Trophoblast cell (in vitro differentiated cells and primary cell): Measurements from ENCODE around the gene DNAJB8.

Experiments used
- DNase-seq, 2 donors: peaks; one replicate each; pipeline ENCODE4 v3.0.0-alpha.2; 2016
- H2AFZ ChIP-seq: 2 replicates; pipeline ENCODE4 v1.6.1; 2013; ENCODE audit warnings: low read length, moderate library complexity, mild to moderate bottlenecking; ENCODE audit not compliant: insufficient read depth, poor library complexity
- H2AK5ac ChIP-seq: 2 replicates; pipeline ENCODE4 v1.6.1; 2013; ENCODE audit warnings: mild to moderate bottlenecking, low read length
- H2BK120ac ChIP-seq: 2 replicates; pipeline ENCODE4 v1.6.1; 2013; ENCODE audit warnings: low read length, mild to moderate bottlenecking, moderate library complexity; ENCODE audit not compliant: insufficient read depth, poor library complexity
- H2BK12ac ChIP-seq: 2 replicates; pipeline ENCODE4 v1.6.1; 2013; ENCODE audit warnings: mild to moderate bottlenecking, low read length, moderate library complexity
- H2BK5ac ChIP-seq: 2 replicates; pipeline ENCODE4 v1.6.1; 2013; ENCODE audit warnings: low read length, low read depth, moderate library complexity, mild to moderate bottlenecking; ENCODE audit not compliant: poor library complexity
- H3K14ac ChIP-seq: 2 replicates; pipeline ENCODE4 v1.6.1; 2013; ENCODE audit warnings: mild to moderate bottlenecking, low read length
- H3K18ac ChIP-seq: 2 replicates; pipeline ENCODE4 v1.6.1; 2013; ENCODE audit warnings: mild to moderate bottlenecking, low read length
- H3K23ac ChIP-seq: 2 replicates; pipeline ENCODE4 v1.6.1; 2013; ENCODE audit warnings: low read length
- H3K27ac ChIP-seq: 2 replicates; pipeline ENCODE4 v1.5.1; 2013; ENCODE audit warnings: low read depth, mild to moderate bottlenecking, inconsistent platforms, low read length, moderate library complexity
- H3K27me3 ChIP-seq: 2 replicates; pipeline ENCODE4 v1.6.1; 2013; ENCODE audit warnings: inconsistent platforms, mild to moderate bottlenecking, low read length, moderate library complexity; ENCODE audit not compliant: insufficient read depth
- H3K36me3 ChIP-seq, 2 experiments: 1 replicate in 1 of 2; 2 replicates in 1 of 2; pipeline ENCODE4 v1.6.1; 2013; ENCODE audit warnings: low read length in 2 of 2, mild to moderate bottlenecking in 2 of 2, moderate library complexity in 1 of 2; ENCODE audit not compliant: insufficient read depth in 2 of 2, control insufficient read depth in 1 of 2
- H3K4ac ChIP-seq: 2 replicates; pipeline ENCODE4 v1.6.1; 2013; ENCODE audit warnings: low read depth, mild to moderate bottlenecking, low read length, moderate library complexity
- H3K4me1 ChIP-seq, 2 experiments: 1 replicate in 1 of 2; 2 replicates in 1 of 2; pipeline ENCODE4 v1.6.1; 2013; ENCODE audit warnings: low read length in 2 of 2, mild to moderate bottlenecking in 2 of 2, moderate library complexity in 1 of 2; ENCODE audit not compliant: insufficient read depth in 2 of 2, control insufficient read depth in 1 of 2
- H3K4me2 ChIP-seq: 2 replicates; pipeline ENCODE4 v1.6.1; 2013; ENCODE audit warnings: inconsistent platforms, mild to moderate bottlenecking, low read length, moderate library complexity
- H3K4me3 ChIP-seq: 2 replicates; pipeline ENCODE4 v1.5.1; 2013; ENCODE audit warnings: mild to moderate bottlenecking, low read depth, low read length, inconsistent platforms
- H3K79me1 ChIP-seq: one replicate; pipeline ENCODE4 v1.6.1; 2013; ENCODE audit warnings: low read length
- H3K79me2 ChIP-seq: 2 replicates; pipeline ENCODE4 v1.6.1; 2013; ENCODE audit warnings: low read length, mild to moderate bottlenecking; ENCODE audit not compliant: control insufficient read depth, insufficient read depth, poor library complexity
- H3K9ac ChIP-seq: 2 replicates; pipeline ENCODE4 v1.6.1; 2013; ENCODE audit warnings: mild to moderate bottlenecking, low read length
- H3K9me3 ChIP-seq: 2 replicates; pipeline ENCODE4 v1.6.1; 2013; ENCODE audit warnings: low read depth, mild to moderate bottlenecking, control low read depth, inconsistent platforms, low read length; ENCODE audit not compliant: insufficient read depth
- H4K12ac ChIP-seq: 2 replicates; pipeline ENCODE4 v1.6.1; 2013; ENCODE audit warnings: low read depth, mild to moderate bottlenecking, low read length, moderate library complexity
- H4K8ac ChIP-seq: 2 replicates; pipeline ENCODE4 v1.6.1; 2013; ENCODE audit warnings: low read depth, mild to moderate bottlenecking, low read length, moderate library complexity
- H4K91ac ChIP-seq: one replicate; pipeline ENCODE4 v1.6.1; 2013; ENCODE audit warnings: low read depth, mild to moderate bottlenecking, low read length, moderate library complexity
- WGBS: extraction: QIAGEN DNeasy Blood & Tissue Kit; methylation state at CpG from one replicate; pipeline ENCODE4 v1.1.7; 2013; ENCODE audit warnings: missing lambda C conversion rate; ENCODE audit not compliant: insufficient read length, insufficient coverage; ENCODE audit errors: extremely low coverage; 5-methylcytosine and 5-hydroxymethylcytosine counted together

The DNAJB8 gene

DNA sequence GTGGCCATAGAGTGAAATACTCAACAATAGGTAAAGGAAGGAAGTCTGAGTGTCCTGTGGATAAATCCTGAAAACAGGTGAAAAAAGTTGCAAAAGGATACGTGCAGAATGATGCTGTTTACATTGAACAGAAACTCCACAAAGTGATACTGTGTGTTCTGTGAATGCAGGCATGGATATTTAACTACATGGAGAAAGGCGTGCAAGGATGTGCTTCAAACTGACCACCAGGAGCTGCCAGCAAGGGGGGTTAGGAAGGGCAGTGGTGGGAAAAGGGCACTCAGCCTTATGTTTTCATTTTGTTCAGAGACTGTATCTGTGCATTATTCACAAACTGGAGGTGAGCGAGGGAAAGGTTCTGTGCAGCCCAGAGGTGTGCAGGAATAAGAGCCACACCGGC lies 47.4 kb downstream of the DNAJB8 start:
- Histone ChIP-seq H3K9ac (no peak overlapping the region), H2BK5ac (no peak overlapping the region), H3K27ac (no peak overlapping the region), H3K4ac (no peak overlapping the region), H3K14ac (no peak overlapping the region), H3K4me1 (peaks cover 13 to 21% of the 10 kb centered on the region in 2 experiments), H3K27me3 (no peaks in the 10 kb centered on the region), H3K79me2 (peaks cover 1% of the 10 kb centered on the region), H2AK5ac (no peak overlapping the region), H4K91ac (no peak overlapping the region), H3K9me3 (peaks cover 2% of the 10 kb centered on the region), H3K4me2 (no peak overlapping the region), H2AFZ (no peak overlapping the region), H4K12ac (no peak overlapping the region), H2BK120ac (no peak overlapping the region), H3K79me1 (peaks cover 18% of the 10 kb centered on the region), H3K23ac (no peak overlapping the region), H3K18ac (no peak overlapping the region), H2BK12ac (no peak overlapping the region), H3K36me3 (no peaks in the 10 kb centered on the region), H4K8ac (no peak overlapping the region), H3K4me3 (no peak overlapping the region)
- WGBS: no CpG with 5 or more reads among the region's 4 CpGs
- DNase-seq: no peak

DNA sequence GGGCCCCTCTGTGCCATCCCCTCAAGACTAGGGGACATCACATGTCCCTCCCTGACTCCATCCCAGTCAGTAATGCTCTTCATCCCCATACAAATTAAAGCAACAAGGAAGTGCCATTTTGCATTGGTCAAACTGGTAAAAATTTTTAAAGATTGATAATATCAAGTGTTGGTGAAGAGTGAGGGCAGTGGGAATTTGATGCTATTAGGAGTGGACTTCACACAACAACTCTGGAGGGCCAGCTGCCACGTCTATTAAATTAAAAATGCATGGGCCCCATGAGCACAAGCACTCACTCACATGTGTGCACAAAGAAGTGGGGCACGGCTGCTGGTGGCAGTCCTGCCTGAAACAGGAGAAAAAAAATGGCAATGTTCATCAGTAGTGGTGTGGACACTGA lies 47.8 kb downstream of the DNAJB8 start:
- H3K4me3 ChIP-seq: no peak overlapping the region
- no peak overlapping the region for H3K14ac ChIP-seq
- H4K12ac ChIP-seq: no peak overlapping the region
- H3K18ac ChIP-seq: no peak overlapping the region
- H2BK120ac ChIP-seq: no peak overlapping the region
- no peak overlapping the region for H3K27ac ChIP-seq
- H4K8ac ChIP-seq: no peak overlapping the region
- WGBS: no CpG with 5 or more reads among the region's 2 CpGs
- no peak overlapping the region for H3K4me2 ChIP-seq
- peaks cover 2% of the 10 kb centered on the region for H3K9me3 ChIP-seq
- H2BK5ac ChIP-seq: no peak overlapping the region
- H2AFZ ChIP-seq: no peak overlapping the region
- H2AK5ac ChIP-seq: no peak overlapping the region
- H3K4me1 ChIP-seq: peaks cover 11 to 19% of the 10 kb centered on the region in 2 experiments
- no peaks in the 10 kb centered on the region for H3K27me3 ChIP-seq
- no peak overlapping the region for H4K91ac ChIP-seq
- peaks cover 18% of the 10 kb centered on the region for H3K79me1 ChIP-seq
- DNase-seq: no peak
- no peaks in the 10 kb centered on the region for H3K36me3 ChIP-seq
- H3K4ac ChIP-seq: no peak overlapping the region
- no peak overlapping the region for H3K23ac ChIP-seq
- no peak overlapping the region for H3K9ac ChIP-seq
- H3K79me2 ChIP-seq: peaks cover 1% of the 10 kb centered on the region
- H2BK12ac ChIP-seq: no peak overlapping the region

- H2BK120ac ChIP-seq: peak overlapping the region; percentile 50
- H3K9me3 ChIP-seq: peaks cover 2% of the 10 kb centered on the region
- H3K27me3 ChIP-seq: no peaks in the 10 kb centered on the region
- peak overlapping the region; percentile 2 for H4K8ac ChIP-seq
- peak overlapping the region; percentile 4 for H2BK12ac ChIP-seq
- peak overlapping the region; percentile 59 for H3K27ac ChIP-seq
- peak overlapping the region; percentile 21 for H3K18ac ChIP-seq
- peaks cover 9 to 17% of the 10 kb centered on the region in 2 experiments for H3K4me1 ChIP-seq
- H2BK5ac ChIP-seq: peak overlapping the region; percentile 66
- H3K79me2 ChIP-seq: peaks cover 1% of the 10 kb centered on the region
- peak; percentile 98 to 99 for DNase-seq
- H3K4me2 ChIP-seq: no peak overlapping the region
- no peaks in the 10 kb centered on the region for H3K36me3 ChIP-seq
- peak overlapping the region; percentile 25 for H2AK5ac ChIP-seq
- peaks cover 16% of the 10 kb centered on the region for H3K79me1 ChIP-seq
- peak overlapping the region; percentile 3 for H3K4ac ChIP-seq
- H4K12ac ChIP-seq: no peak overlapping the region
- H3K9ac ChIP-seq: no peak overlapping the region
- WGBS: no CpG with 5 or more reads among the region's 12 CpGs
- peak overlapping the region; percentile 54 for H3K14ac ChIP-seq
- no peak overlapping the region for H3K4me3 ChIP-seq
- H4K91ac ChIP-seq: peak overlapping the region; percentile 87
- H3K23ac ChIP-seq: no peak overlapping the region
- H2AFZ ChIP-seq: no peak overlapping the region
Observed at GRCh38 chr3:128416578-128417211, 50.0 kb downstream of the DNAJB8 start.

DNA sequence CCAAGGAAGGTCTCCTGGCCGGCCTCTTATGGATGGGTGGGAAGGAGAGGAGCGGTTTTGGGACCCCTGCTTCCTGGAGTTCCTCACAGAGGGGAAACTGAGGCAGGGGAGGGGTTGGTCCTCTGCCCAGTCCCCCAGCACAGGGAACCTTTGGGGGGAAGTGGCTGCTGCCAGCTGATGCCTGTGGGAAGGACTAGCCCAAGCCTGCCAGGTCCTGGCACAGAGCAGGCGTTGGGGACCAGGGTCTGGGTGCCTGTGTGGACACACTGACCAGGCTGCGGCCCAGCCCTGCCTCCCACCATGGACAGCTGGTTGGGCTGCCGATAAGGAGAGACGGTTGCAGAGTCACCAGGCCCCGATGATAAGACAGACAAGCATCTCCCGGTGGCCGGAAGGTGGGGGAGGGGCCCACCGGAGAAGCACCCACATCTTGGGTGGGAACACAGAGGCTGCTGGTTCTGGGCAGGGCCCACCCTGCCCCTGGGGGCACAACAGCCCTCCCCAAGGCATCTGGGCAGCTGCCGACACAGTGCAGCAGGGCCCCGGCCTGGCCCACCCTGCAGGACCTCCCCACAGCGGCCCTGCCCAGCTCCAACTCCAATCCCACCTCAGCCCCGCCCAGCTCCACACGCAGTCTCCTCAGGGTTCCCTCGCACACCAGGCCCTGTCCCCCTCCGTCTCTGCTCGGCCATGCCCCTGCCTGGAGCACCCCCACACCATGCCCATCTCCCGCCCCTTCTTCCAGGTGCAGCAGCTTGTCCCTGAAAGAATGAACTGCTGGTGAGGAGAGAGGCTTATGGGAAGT lies 50.7 kb downstream of the DNAJB8 start:
- Histone ChIP-seq H3K14ac (peak overlapping the region; percentile 54), H3K9me3 (peaks cover 2% of the 10 kb centered on the region), H2BK5ac (peak overlapping the region; percentile 66), H3K23ac (no peak overlapping the region), H4K91ac (peak overlapping the region; percentile 87), H3K36me3 (no peaks in the 10 kb centered on the region), H3K9ac (no peak overlapping the region), H3K79me1 (peaks cover 13% of the 10 kb centered on the region), H3K18ac (peak overlapping the region; percentile 21), H2AFZ (no peak overlapping the region), H2BK12ac (peak overlapping the region; percentile 4), H3K4me1 (peaks cover 9 to 14% of the 10 kb centered on the region in 2 experiments), H3K4me2 (no peak overlapping the region), H2BK120ac (peak overlapping the region; percentile 50), H3K79me2 (no peaks in the 10 kb centered on the region), H3K27ac (peak overlapping the region; percentile 59), H2AK5ac (peak overlapping the region; percentile 34), H4K12ac (no peak overlapping the region), H4K8ac (peak overlapping the region; percentile 2), H3K4ac (peak overlapping the region; percentile 3), H3K27me3 (no peaks in the 10 kb centered on the region), H3K4me3 (no peak overlapping the region)
- DNase-seq: peak; percentile 63 to 71
- no CpG with 5 or more reads among the region's 19 CpGs for WGBS
